Hematopoietic multipotent progenitor cell treated with erythropoietin and hydrocortisone succinate and interleukin-3 and kit ligand, for 6 days (in vitro differentiated cells): Measurements from ENCODE around the gene PACRG.

Experiments
- DNase-seq: peaks from one replicate; pipeline ENCODE4 v3.0.0-alpha.2; 2015

Gene PACRG

GRCh38 chr6:163026893-163027292 is 299.1 kb downstream of the PACRG start:
- no peak for DNase-seq

DNA sequence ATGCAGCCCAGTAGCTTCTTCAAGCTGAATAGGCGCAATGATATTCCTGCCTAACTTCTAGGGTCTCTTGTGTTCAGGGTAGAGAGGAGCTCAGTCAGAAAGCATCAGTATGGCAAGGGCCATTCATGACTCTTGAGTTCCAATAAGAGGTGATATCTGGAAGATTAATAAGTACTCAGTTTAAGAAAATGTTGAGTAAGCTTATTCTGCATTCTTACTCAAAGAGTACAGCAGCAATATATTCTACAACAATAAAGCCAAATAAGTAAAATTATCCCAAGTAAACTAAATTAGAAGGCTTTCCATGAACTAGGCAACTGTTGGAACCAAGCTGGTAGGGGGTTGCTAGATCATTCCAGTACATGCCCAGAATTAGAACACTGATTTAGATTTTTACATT is 303.2 kb downstream of the PACRG start:
- DNase-seq: no peak

GRCh38 chr6:163031931-163032330 is 304.2 kb downstream of the PACRG start:
- no peak for DNase-seq

DNA sequence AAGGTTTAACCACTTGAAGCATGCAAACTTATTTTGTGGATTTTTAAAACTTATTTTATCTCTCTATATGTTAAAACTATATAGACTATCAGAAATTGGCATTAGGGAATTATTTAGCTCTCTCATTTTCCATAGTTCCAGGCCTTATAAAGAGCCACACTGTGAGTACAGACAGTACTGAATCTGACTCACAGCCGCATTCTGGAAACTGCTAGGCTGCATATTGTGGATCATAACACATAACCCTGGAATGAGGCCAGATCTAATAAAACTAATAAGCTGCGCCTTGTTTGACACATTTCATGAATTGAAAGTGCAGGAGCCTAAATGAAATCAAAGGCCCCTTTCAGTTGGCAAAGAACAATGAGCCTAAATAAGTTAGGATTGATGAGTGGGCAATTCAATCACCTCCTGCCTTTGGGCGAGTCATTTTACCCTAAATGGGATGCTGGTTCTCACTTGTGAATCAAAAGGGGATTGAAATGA is 308.4 kb downstream of the PACRG start:
- no peak for DNase-seq

- no peak for DNase-seq
These were observed 310.5 kb downstream of the PACRG start for GRCh38 chr6:163038317-163038716.

- no peak for DNase-seq
These were observed 320.6 kb downstream of the PACRG start for GRCh38 chr6:163048345-163048744.

DNA sequence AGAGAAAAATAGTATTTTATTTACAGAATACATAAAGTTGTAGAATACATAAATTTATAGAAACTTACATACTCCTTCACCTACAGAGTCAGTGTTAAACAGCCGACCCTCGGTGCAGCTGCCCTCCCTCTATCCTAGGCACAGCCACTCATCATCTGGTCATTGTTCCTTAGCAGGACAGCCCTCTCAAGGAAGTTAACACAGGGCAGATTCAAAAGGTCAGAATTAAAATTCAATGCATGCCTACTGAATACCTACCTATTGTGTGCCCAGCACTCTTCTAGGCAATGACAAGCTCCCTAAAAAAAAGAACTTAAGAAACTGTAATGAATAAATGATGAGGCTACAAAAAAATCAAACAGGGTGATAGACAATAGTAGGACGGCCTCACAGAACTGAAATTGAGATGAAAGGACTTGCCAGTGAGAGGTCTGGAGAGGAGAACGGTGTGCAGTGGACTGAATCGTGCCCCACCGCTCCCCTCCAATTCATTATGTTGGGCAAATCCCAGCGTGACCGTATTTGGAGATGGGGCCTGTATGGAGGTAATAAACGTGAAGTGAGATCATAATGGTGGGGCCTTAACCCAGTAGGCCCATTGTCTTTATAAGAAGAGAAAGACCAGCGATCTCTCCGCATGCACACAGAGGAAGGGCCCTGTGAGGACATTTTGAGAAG is 326.0 kb downstream of the PACRG start:
- no peak for DNase-seq

- DNase-seq: no peak
These were observed 326.9 kb downstream of the PACRG start for GRCh38 chr6:163054641-163055040.

DNA sequence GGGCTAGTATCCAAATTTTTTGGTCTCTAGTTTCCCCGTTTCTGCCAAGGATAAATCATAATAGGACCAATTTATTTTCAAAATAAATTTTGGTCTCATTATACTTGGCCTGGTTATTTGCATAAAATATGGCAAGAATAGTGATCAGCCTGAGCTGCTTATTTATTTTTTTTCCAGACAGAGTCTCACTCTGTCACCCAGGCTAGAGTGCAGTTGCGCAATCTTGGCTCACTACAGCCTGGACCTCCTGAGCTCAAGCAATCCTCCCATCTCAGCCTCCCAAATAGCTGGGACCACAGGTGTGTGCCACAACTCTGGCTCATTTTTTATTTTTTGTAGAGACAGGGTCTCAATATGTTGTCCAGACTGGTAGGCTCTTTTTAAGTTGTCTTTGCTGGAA is 329.5 kb downstream of the PACRG start:
- no peak for DNase-seq

DNA sequence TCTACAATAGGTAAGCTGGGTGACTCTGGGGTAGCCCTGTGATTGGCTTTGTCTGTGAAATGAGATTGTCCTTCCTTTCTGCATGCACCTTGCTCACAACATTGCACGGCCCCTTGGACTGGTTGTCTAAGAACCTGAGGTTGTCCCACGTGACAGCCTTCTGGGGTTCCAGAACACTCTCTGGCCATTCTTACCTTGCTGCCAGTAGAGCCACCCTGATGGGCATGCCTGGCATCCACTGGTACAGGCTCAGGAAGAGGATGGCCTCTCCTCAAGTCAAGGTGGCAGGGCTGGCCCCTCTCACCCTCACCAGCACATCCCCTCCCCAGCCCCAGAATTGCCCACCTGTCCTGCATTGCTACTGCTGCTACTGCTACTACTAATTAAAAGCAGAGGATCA is 335.0 kb downstream of the PACRG start:
- DNase-seq: no peak

GRCh38 chr6:163063561-163063960 is 335.8 kb downstream of the PACRG start:
- no peak for DNase-seq

DNA sequence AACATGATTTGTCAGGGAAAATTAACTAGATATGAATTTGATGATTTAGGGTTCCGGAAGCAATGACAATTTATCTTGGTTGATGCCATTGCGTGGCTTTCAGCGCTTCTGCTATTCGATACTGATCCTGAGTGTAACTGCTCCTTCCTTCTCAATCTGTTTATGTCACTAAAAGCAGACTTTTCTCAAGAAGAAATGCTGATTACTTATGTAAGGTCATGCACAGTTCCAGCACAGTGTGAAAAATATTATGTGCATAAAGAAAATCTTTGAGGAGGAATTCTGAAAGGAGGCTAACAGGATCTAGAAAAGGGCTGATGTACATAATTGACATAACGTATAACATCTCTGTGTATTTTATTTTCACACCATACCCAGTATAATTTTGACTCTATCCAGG is 336.6 kb downstream of the PACRG start:
- DNase-seq: no peak

DNA sequence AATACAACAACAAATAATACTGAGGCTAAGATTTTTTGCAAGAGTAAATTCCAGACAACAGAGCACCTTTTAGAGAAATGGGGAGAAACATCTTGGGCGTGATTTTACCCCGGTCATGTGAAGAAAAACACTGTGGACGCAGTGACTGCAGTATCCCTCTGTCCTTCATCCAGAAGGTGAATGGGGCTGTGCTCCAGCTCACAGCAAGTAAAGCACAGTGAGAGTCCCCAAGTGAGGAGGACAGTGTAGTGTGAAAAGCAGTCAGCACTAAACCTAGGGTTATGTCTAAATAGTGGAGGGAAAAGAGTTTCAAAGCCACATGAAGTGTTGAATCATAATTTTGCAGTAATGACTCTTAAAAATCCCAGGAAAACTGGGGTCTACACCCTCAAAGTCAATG is 338.4 kb downstream of the PACRG start:
- DNase-seq: no peak

DNA sequence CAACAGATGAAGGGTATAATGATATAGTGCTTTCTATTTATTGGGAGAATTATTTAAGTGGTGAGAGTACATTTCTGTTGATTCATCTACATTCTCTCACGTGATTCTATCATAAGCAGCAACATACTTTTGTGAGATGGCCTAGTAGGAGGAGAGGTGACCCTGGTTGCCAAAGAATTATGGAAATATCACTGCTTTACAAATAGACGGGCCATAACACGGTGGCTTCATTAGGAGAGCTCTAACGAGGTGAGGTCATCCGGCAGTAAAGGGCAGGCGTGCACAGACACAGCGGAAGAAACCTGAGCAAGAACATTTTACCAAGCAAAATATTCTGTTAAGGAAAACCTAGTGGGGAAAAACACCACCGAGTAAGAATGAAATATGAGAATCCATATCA is 349.4 kb downstream of the PACRG start:
- no peak for DNase-seq

DNA sequence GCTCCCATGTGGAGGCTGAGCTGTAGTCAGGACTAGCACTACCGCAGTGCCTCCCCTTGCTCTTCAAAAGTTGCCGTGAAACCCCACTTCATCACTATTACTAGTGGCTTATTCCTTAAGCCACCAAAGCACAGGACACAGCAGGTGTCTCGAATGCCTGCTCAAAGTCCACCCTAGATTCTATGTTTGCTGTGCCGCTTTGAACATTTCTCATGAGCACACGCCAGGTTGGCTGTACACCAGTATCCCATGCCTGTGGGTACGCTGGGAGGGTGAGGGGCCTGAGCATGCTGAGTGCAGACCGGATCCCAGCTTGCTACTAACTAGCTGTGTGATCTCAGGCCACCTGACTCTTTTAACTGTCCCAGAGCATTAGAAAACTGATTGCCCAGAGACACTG is 350.9 kb downstream of the PACRG start:
- no peak for DNase-seq

GRCh38 chr6:163080228-163080627 is 352.5 kb downstream of the PACRG start:
- no peak for DNase-seq

- DNase-seq: no peak
These were observed 355.4 kb downstream of the PACRG start for GRCh38 chr6:163083141-163083540.

- DNase-seq: no peak
These were observed 357.7 kb downstream of the PACRG start for GRCh38 chr6:163085426-163085825.

DNA sequence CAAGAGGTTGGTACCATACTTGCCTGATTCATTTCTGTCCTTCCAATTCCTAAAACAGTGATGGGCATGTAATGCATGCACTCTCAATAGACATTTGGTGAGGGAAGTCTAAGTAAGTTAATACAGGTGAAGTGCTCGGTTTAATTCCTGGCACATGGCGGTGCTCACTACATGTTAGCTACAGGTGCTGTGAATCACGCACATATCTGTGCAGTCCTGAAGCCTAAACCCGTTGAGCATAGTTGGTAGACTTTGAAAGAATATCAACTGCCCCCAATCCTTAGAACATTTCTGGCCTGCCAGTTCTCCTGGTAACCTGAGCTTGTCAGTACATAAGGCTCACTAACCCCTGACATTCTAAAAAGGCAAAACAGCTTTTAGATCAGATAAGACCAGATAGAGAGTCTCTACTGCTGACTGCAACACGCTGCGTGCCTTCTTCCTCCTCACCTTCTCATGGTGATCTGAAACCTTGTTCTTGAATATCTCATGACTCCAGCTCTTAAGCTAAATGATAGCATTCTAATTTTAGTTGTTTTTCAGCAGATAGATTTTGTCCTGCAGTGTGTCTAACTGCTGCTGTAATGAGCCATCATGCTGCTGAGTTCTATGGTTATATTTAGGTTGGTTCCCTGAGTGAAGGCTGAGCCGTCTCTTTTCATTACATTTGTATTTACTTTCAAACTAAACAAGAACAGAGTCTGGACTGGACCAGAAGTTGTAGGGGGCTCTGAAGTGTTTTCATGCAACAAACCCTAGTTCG is 358.3 kb downstream of the PACRG start:
- no peak for DNase-seq

DNA sequence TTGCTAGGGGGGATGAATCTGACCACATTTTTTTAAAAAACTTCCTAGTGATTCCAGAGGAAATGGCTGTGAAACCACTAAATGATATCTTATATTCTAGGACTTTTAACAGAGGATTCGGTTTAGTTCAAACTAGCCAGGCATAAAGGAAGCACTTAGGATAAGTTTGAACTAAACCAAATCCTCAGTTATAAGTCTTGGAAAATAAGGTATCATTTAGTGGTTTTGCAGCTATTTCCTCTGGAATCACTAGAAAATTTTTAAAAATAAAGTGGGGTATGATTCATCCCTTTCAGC is 358.8 kb downstream of the PACRG start:
- no peak for DNase-seq

DNA sequence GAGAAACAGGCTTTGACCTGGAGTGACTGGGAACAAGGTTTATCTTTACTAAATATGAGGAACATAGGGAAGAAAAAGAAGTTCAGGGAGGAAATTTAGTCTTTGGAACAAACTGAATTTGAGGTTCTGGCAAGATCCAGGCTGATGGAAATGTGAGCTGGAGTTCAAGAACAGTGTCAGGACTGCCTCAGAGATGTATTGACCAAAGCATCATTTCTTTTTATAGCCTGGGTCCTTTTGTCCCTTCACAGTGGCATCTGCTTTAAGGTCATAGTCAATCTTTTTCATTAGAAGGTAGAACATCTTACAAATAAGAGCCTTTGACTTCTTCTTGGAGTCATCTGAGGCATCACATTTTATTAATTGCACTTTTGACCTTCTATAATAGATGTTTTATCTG is 360.2 kb downstream of the PACRG start:
- no peak for DNase-seq

DNA sequence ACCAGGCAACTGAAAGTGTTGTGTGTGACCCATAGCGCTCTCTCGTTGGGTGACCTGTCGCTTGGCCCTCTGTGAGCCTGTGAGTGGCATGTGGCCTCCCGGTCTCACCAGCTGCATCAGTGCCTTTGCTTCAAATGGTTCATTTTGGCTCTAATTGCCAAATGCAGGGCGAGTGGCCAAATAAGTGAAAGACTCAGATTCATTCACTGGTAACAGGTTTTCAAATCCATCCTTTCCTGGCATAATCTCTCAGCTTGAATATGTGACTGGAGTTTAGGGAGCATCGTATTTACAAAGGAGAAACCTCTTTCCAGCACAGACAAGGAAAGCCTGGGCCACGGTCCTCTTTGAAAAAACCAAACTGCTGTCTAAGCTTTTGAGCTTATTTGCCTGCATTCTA is 365.1 kb downstream of the PACRG start:
- DNase-seq: no peak

- DNase-seq: no peak
These were observed 367.1 kb downstream of the PACRG start for GRCh38 chr6:163094881-163095280.

- DNase-seq: no peak
These were observed 367.6 kb downstream of the PACRG start for GRCh38 chr6:163095401-163095800.
